HepG2 (cell line): Measurements from ENCODE around the gene GMEB2. TPM values are rescaled to one million over a fixed set of nuclear protein-coding genes. Genes with fewer than 3 reads are reported as not detected.

Source experiments
- BCLAF1 ChIP-seq: fragments of 450-650 bp; IDR thresholded peaks from 2 replicates; pipeline ENCODE4 v1.6.1; 2017; ENCODE audit warnings: mild to moderate bottlenecking
- E2F1 ChIP-seq: sonication (generic); formaldehyde crosslinking; IDR thresholded peaks from 2 replicates; pipeline ENCODE4 v1.5.0; 2020; ENCODE audit warnings: missing genetic modification reagents
- FOXK1 ChIP-seq: sonication (generic); formaldehyde crosslinking; IDR thresholded peaks from 2 replicates; pipeline ENCODE4 v1.4.0; 2020; ENCODE audit warnings: low read depth, missing genetic modification reagents, borderline replicate concordance
- HES4 ChIP-seq: sonication (generic); formaldehyde crosslinking; IDR thresholded peaks from 2 replicates; pipeline ENCODE4 v1.9.0; 2021; ENCODE audit warnings: mild to moderate bottlenecking, missing genetic modification reagents, borderline replicate concordance
- JUN ChIP-seq: sonication (generic); formaldehyde crosslinking; IDR thresholded peaks from 2 replicates; pipeline ENCODE4 v1.4.0; 2020; ENCODE audit warnings: mild to moderate bottlenecking, missing genetic modification reagents
- RARA ChIP-seq: IDR thresholded peaks from 2 replicates; pipeline ENCODE4 v1.6.1; 2016; ENCODE audit warnings: missing genetic modification reagents, missing compliant biosample characterization
- RELA ChIP-seq: sonication (generic); formaldehyde crosslinking; IDR thresholded peaks from 2 replicates; pipeline ENCODE4 v1.4.0; 2020; ENCODE audit warnings: missing genetic modification reagents
- SMARCC2 ChIP-seq: fragments of 450-650 bp; IDR thresholded peaks from 2 replicates; pipeline ENCODE4 v1.6.1; 2017; ENCODE audit warnings: antibody characterized with exemption, mild to moderate bottlenecking
- TBL1XR1 ChIP-seq: fragments of 150-350 bp; IDR thresholded peaks from 2 replicates; pipeline ENCODE4 v1.6.1; 2014; ENCODE audit warnings: borderline replicate concordance, low read length; ENCODE audit not compliant: partially characterized antibody
- ZNF224 ChIP-seq: sonication (generic); formaldehyde crosslinking; IDR thresholded peaks from 2 replicates; pipeline ENCODE4 v1.5.0; 2020; ENCODE audit warnings: mild to moderate bottlenecking, missing genetic modification reagents
- ZNF281 ChIP-seq: sonication (generic); formaldehyde crosslinking; IDR thresholded peaks from 2 replicates; pipeline ENCODE4 v1.4.0; 2020; ENCODE audit warnings: missing genetic modification reagents, borderline replicate concordance
- ZNF282 ChIP-seq: fragments of 450-650 bp; IDR thresholded peaks from 2 replicates; pipeline ENCODE4 v1.6.1; 2018; ENCODE audit not compliant: partially characterized antibody
- ZNF292 ChIP-seq: sonication (generic); formaldehyde crosslinking; IDR thresholded peaks from 2 replicates; pipeline ENCODE4 v1.8.1; 2022; ENCODE audit warnings: mild to moderate bottlenecking, low read depth, missing genetic modification reagents, borderline replicate concordance
- ZNF354B ChIP-seq: sonication (generic); formaldehyde crosslinking; IDR thresholded peaks from 2 replicates; pipeline ENCODE4 v1.8.0; 2022; ENCODE audit warnings: mild to moderate bottlenecking, missing genetic modification reagents
- ZNF512B ChIP-seq: sonication (generic); formaldehyde crosslinking; IDR thresholded peaks from 2 replicates; pipeline ENCODE4 v1.5.1; 2020; ENCODE audit warnings: missing genetic modification reagents, mild to moderate bottlenecking, borderline replicate concordance
- ZNF550 ChIP-seq: sonication (generic); formaldehyde crosslinking; IDR thresholded peaks from 2 replicates; pipeline ENCODE4 v1.4.0; 2020; ENCODE audit warnings: mild to moderate bottlenecking, missing genetic modification reagents, borderline replicate concordance
- ZNF883 ChIP-seq: sonication (generic); formaldehyde crosslinking; IDR thresholded peaks from 2 replicates; pipeline ENCODE4 v1.5.1; 2020; ENCODE audit warnings: mild to moderate bottlenecking, missing genetic modification reagents; ENCODE audit errors: not compliant biosample characterization
- ZSCAN31 ChIP-seq: sonication (generic); formaldehyde crosslinking; IDR thresholded peaks from 2 replicates; pipeline ENCODE4 v1.5.0; 2020; ENCODE audit warnings: low read depth, mild to moderate bottlenecking, missing genetic modification reagents
- polyA plus RNA-seq, 8 experiments: library from polyadenylated mRNA; depleted of rRNA in 3 of 8; stranded (reverse) in 7 of 8; unstranded in 1 of 8; fragments of >200 nt; fragmentation: Illumina TruSeq in 4 of 8; extraction: Trizol in 4 of 8; gene quantifications; 2 replicates each; pipeline versions ENCODE4 v1.2.1 to v1.2.3, GENCODE V29; 2011 to 2016; ENCODE audit warnings: low read depth in 4 of 8, missing spikeins in 1 of 8, mixed read lengths in 1 of 8; ENCODE audit not compliant: insufficient read depth in 1 of 8
- total RNA-seq, 5 experiments: library from RNA; depleted of rRNA; stranded (reverse); fragments of >200 nt; fragmentation: Illumina TruSeq; extraction: Trizol; gene quantifications; 2 replicates each; pipeline ENCODE4 v1.2.3, GENCODE V29; 2016; ENCODE audit warnings: low read depth in 1 of 5

GMEB2 gene
- total and polyA plus RNA-seq, 2 of the 13 experiments (the other 11 are each of a cell fraction or from before 2014, with no cell fraction given) = 10.6 to 12.4 TPM

GRCh38 chr20:63653041-63653973 lies 26.4 kb upstream of the GMEB2 start, which contains the start of gene STMN3 (continued):
- TF ChIP-seq ZNF512B (CRISPR knock-in tag) (no peak), ZNF292 (CRISPR knock-in tag) (peak; percentile 29; the same call in 1 of the 2 replicates), JUN (CRISPR knock-in tag) (peak; percentile 90), ZNF550 (0 out of 2 replicates have a peak, but pooled peaks have one; percentile 56), ZNF354B (CRISPR knock-in tag) (no peak), FOXK1 (CRISPR knock-in tag) (peak; percentile 93; the same call in 1 of the 2 replicates), ZNF282 (no peak), TBL1XR1 (no peak), HES4 (CRISPR knock-in tag) (peak; percentile 99), E2F1 (CRISPR knock-in tag) (no peak; the same call in 1 of the 2 replicates), SMARCC2 (no peak), RELA (peak; percentile 97), BCLAF1 (no peak), ZNF883 (CRISPR knock-in tag) (peak; percentile 86), RARA (CRISPR knock-in tag) (peak; percentile 90), ZSCAN31 (CRISPR knock-in tag) (peak; percentile 89; the same call in 1 of the 2 replicates), ZNF281 (CRISPR knock-in tag) (peak; percentile 91), ZNF224 (no peak)
